GM23248 (cell line): ENCODE data around the gene EYA3.

Experiments
- EZH2 ChIP-seq: fragments of 200-600 bp; sonication (generic); IDR thresholded peaks from 2 replicates; pipeline ENCODE4 v1.6.1; 2018; ENCODE audit warnings: antibody characterized with exemption, mild to moderate bottlenecking; ENCODE audit not compliant: insufficient read depth, poor library complexity, severe bottlenecking
- EZH2phosphoT487 ChIP-seq: fragments of 200-600 bp; sonication (generic); IDR thresholded peaks from 2 replicates; pipeline ENCODE4 v1.6.1; 2018; ENCODE audit warnings: antibody characterized with exemption, moderate library complexity, mild to moderate bottlenecking, low read depth; ENCODE audit not compliant: insufficient read depth

DNA sequence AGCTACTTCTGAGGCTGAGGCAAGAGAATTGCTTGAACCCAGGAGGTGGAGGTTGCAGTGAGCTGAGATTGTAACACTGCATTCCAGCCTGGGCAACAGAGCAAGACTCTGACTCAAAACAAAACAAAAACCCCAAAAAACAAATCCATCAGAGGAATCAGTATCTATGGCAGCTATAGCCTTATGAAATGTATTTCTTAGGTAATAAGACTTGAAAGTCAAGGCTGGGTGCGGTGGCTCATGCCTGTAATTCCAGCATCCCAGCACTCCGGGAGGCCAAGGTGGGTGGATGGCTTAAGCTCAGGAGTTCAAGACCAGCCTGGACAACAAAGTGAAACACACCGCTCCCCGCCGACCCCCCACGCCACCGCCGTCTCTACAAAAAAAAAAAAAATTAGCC lies 31.1 kb upstream of the EYA3 start:
- TF ChIP-seq EZH2 (no peak), EZH2phosphoT487 (no peak)
